ENCODE data around the gene MYH6.

The MYH6 gene

GRCh38 chr14:23415821-23416778 lies 8.0 kb upstream of the MYH6 start:
- TF ChIP-seq JUND (IDR thresholded peaks at IDR 0.05; ENCODE audit: low read depth): no peak
- in situ Hi-C loops (cut with HindIII; ENCODE audit: low pct_unique_long_range_greater_than_20kb, low sequenced_read_pairs): no loop called here
- no peak for DNase-seq (ENCODE audit: low read depth in 1 of 2, low spot score in 1 of 2)

- no peak for TF ChIP-seq JUND (IDR thresholded peaks at IDR 0.05; ENCODE audit: low read depth)
- in situ Hi-C loops (cut with HindIII; ENCODE audit: low pct_unique_long_range_greater_than_20kb, low sequenced_read_pairs): no loop called here
Measured at GRCh38 chr14:23414906-23415820, 7.1 kb upstream of the MYH6 start.

GRCh38 chr14:23414254-23414653 lies 6.2 kb upstream of the MYH6 start:
- DNase-seq (ENCODE audit: low read depth in 1 of 2, low spot score in 1 of 2): no peak
- in situ Hi-C loops (cut with HindIII; ENCODE audit: low pct_unique_long_range_greater_than_20kb, low sequenced_read_pairs): no loop called here
- TF ChIP-seq JUND (IDR thresholded peaks at IDR 0.05; ENCODE audit: low read depth): no peak

More at GRCh38 chr14:23414906-23415820, 7.1 kb upstream of the MYH6 start:
- no peak for DNase-seq (ENCODE audit: low read depth in 1 of 2, low spot score in 1 of 2)

GRCh38 chr14:23413681-23414080 lies 5.6 kb upstream of the MYH6 start:
- TF ChIP-seq JUND (IDR thresholded peaks at IDR 0.05; ENCODE audit: low read depth): no peak
- in situ Hi-C loops (cut with HindIII; ENCODE audit: low pct_unique_long_range_greater_than_20kb, low sequenced_read_pairs): no loop called here
- peak in 1 of 2 experiments; percentile 5 for DNase-seq (ENCODE audit: low read depth in 1 of 2, low spot score in 1 of 2)

GRCh38 chr14:23411563-23412525 lies 3.8 kb upstream of the MYH6 start:
- in situ Hi-C loops (cut with HindIII; ENCODE audit: low pct_unique_long_range_greater_than_20kb, low sequenced_read_pairs): no loop called here
- no peak for DNase-seq (ENCODE audit: low read depth in 1 of 2, low spot score in 1 of 2)
- TF ChIP-seq JUND (IDR thresholded peaks at IDR 0.05; ENCODE audit: low read depth): no peak

- no peak for TF ChIP-seq JUND (IDR thresholded peaks at IDR 0.05; ENCODE audit: low read depth)
- no peak for DNase-seq (ENCODE audit: low read depth in 1 of 2, low spot score in 1 of 2)
- in situ Hi-C loops (cut with HindIII; ENCODE audit: low pct_unique_long_range_greater_than_20kb, low sequenced_read_pairs): no loop called here
Measured at GRCh38 chr14:23409966-23410635, 2.0 kb upstream of the MYH6 start.

GRCh38 chr14:23409475-23409874 lies 1.4 kb upstream of the MYH6 start:
- no peak for TF ChIP-seq JUND (IDR thresholded peaks at IDR 0.05; ENCODE audit: low read depth)
- DNase-seq (ENCODE audit: low read depth in 1 of 2, low spot score in 1 of 2): no peak
- in situ Hi-C loops (cut with HindIII; ENCODE audit: low pct_unique_long_range_greater_than_20kb, low sequenced_read_pairs): no loop called here

- in situ Hi-C loops (cut with HindIII; ENCODE audit: low pct_unique_long_range_greater_than_20kb, low sequenced_read_pairs): no loop called here
- TF ChIP-seq JUND (IDR thresholded peaks at IDR 0.05; ENCODE audit: low read depth): no peak
- no peak for DNase-seq (ENCODE audit: low read depth in 1 of 2, low spot score in 1 of 2)
Measured at GRCh38 chr14:23408307-23408630, 196 bp upstream of the MYH6 start.

- no peak for DNase-seq (ENCODE audit: low read depth in 1 of 2, low spot score in 1 of 2)
- in situ Hi-C loops (cut with HindIII; ENCODE audit: low pct_unique_long_range_greater_than_20kb, low sequenced_read_pairs): no loop called here
- TF ChIP-seq JUND (IDR thresholded peaks at IDR 0.05; ENCODE audit: low read depth): no peak
Measured at GRCh38 chr14:23406725-23407355, 1.2 kb downstream of the MYH6 start.

- DNase-seq (ENCODE audit: low read depth in 1 of 2, low spot score in 1 of 2): no peak
- in situ Hi-C loops (cut with HindIII; ENCODE audit: low pct_unique_long_range_greater_than_20kb, low sequenced_read_pairs): no loop called here
- TF ChIP-seq JUND (IDR thresholded peaks at IDR 0.05; ENCODE audit: low read depth): no peak
Measured at GRCh38 chr14:23406244-23406643, 1.8 kb downstream of the MYH6 start.

GRCh38 chr14:23405516-23406025 lies 2.5 kb downstream of the MYH6 start:
- DNase-seq (ENCODE audit: low read depth in 1 of 2, low spot score in 1 of 2): no peak
- TF ChIP-seq JUND (IDR thresholded peaks at IDR 0.05; ENCODE audit: low read depth): no peak
- in situ Hi-C loops (cut with HindIII; ENCODE audit: low pct_unique_long_range_greater_than_20kb, low sequenced_read_pairs): no loop called here
